Suprapubic skin (tissue), 4 donors: ENCODE data around the gene TARM1. TPM values are rescaled to one million over a fixed set of nuclear protein-coding genes. Genes with fewer than 3 reads are reported as not detected.

Source experiments
- DNase-seq, 2 donors: peaks; one replicate each; pipeline ENCODE4 v3.0.0-alpha.2; 2019; ENCODE audit warnings: low spot score in 2 of 2
- H3K27ac ChIP-seq: fragments of 200-600 bp; sonication (generic); one replicate; pipeline ENCODE4 v1.5.1; 2019
- H3K27me3 ChIP-seq: fragments of 200-600 bp; sonication (generic); one replicate; pipeline ENCODE4 v1.5.1; 2019
- H3K36me3 ChIP-seq: fragments of 200-600 bp; sonication (generic); one replicate; pipeline ENCODE4 v1.5.1; 2019
- H3K4me1 ChIP-seq: fragments of 200-600 bp; sonication (generic); one replicate; pipeline ENCODE4 v1.5.1; 2019
- H3K4me3 ChIP-seq: fragments of 200-600 bp; sonication (generic); one replicate; pipeline ENCODE4 v1.5.1; 2019; ENCODE audit warnings: mild to moderate bottlenecking
- H3K9me3 ChIP-seq: fragments of 200-600 bp; sonication (generic); one replicate; pipeline ENCODE4 v1.5.1; 2019
- EP300 ChIP-seq: sonication (generic); formaldehyde crosslinking; IDR thresholded peaks from one replicate; pipeline ENCODE4 v1.6.1; 2017; ENCODE audit warnings: antibody characterized with exemption
- POLR2A ChIP-seq, 2 donors: fragments of 450-650 bp; IDR thresholded peaks; one replicate each; pipeline ENCODE4 v1.6.1; 2017; ENCODE audit warnings: antibody characterized with exemption in 2 of 2, mild to moderate bottlenecking in 2 of 2, moderate library complexity in 2 of 2
- POLR2AphosphoS5 ChIP-seq, 3 donors: sonication (generic); formaldehyde crosslinking; IDR thresholded peaks; one replicate each; pipeline ENCODE4 v1.6.1; 2017; ENCODE audit warnings: antibody characterized with exemption in 3 of 3
- WGBS: methylation state at CpG from one replicate; pipeline ENCODE4 v1.1.5; 2018; 5-methylcytosine and 5-hydroxymethylcytosine counted together
- total RNA-seq, 4 donors: library from RNA; depleted of rRNA; stranded (reverse); fragments of >200 nt; gene quantifications; one replicate each; pipeline ENCODE4 v1.1.0, GENCODE V29; 2016
- TF ChIP-seq, protein P1 (sequence below), 2 donors: fragments of 200-600 bp in 1 of 2; fragments of 450-650 bp in 1 of 2; sonication (generic) in 1 of 2; IDR thresholded peaks; one replicate each; pipeline ENCODE4 v1.5.1; 2016 to 2019; ENCODE audit warnings: antibody characterized with exemption in 2 of 2, mild to moderate bottlenecking in 1 of 2, moderate library complexity in 1 of 2

Gene TARM1
- total RNA-seq, 4 donors from 2014 or later, result not detected

GRCh38 chr19:54125713-54126112, 44.5 kb upstream of the TARM1 start:
- no peak for DNase-seq
- WGBS, result 93% methylated on average over 7 of the region's 9 CpGs
- no peaks in the 10 kb centered on the region for H3K4me1 ChIP-seq
- H3K27ac ChIP-seq, result no peak overlapping the region
- no peak overlapping the region for H3K4me3 ChIP-seq
- peaks cover 97% of the 10 kb centered on the region for H3K36me3 ChIP-seq
- TF ChIP-seq POLR2A (IDR thresholded peaks at IDR 0.05), result no peak
- TF ChIP-seq, protein P1, sequence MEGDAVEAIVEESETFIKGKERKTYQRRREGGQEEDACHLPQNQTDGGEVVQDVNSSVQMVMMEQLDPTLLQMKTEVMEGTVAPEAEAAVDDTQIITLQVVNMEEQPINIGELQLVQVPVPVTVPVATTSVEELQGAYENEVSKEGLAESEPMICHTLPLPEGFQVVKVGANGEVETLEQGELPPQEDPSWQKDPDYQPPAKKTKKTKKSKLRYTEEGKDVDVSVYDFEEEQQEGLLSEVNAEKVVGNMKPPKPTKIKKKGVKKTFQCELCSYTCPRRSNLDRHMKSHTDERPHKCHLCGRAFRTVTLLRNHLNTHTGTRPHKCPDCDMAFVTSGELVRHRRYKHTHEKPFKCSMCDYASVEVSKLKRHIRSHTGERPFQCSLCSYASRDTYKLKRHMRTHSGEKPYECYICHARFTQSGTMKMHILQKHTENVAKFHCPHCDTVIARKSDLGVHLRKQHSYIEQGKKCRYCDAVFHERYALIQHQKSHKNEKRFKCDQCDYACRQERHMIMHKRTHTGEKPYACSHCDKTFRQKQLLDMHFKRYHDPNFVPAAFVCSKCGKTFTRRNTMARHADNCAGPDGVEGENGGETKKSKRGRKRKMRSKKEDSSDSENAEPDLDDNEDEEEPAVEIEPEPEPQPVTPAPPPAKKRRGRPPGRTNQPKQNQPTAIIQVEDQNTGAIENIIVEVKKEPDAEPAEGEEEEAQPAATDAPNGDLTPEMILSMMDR (IDR thresholded peaks at IDR 0.05), result no peak
- no peaks in the 10 kb centered on the region for H3K27me3 ChIP-seq
- H3K9me3 ChIP-seq, result no peaks in the 10 kb centered on the region

GRCh38 chr19:54124393-54124792, 43.2 kb upstream of the TARM1 start:
- WGBS, result 90% methylated on average over 14 of the region's 19 CpGs
- Histone ChIP-seq H3K4me1 (no peaks in the 10 kb centered on the region), H3K4me3 (no peak overlapping the region), H3K27ac (no peak overlapping the region), H3K27me3 (no peaks in the 10 kb centered on the region), H3K9me3 (no peaks in the 10 kb centered on the region), H3K36me3 (peaks cover 99% of the 10 kb centered on the region)
- no peak for DNase-seq
- TF ChIP-seq POLR2AphosphoS5 (IDR thresholded peaks at IDR 0.05), result no peak
- no peak for TF ChIP-seq EP300
- TF ChIP-seq POLR2A (IDR thresholded peaks at IDR 0.05), result no peak
- TF ChIP-seq, protein P1 (IDR thresholded peaks at IDR 0.05), result no peak

DNA sequence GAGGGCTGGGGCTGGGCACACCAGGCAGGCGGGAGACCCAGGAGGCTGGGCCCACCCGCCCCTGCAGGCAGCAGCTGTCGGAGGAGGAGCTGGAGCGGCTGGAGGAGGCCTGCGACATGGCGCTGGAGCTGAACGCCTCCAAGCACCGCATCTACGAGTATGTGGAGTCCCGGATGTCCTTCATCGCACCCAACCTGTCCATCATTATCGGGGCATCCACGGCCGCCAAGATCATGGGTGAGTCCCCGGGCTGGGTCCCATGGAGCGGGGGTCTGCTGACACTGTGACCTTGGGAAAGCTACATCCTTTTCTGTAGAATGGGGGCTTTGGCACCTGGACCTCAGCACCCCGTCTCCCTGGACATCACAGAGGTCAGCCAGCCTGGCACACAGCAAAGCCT, 42.5 kb upstream of the TARM1 start:
- Histone ChIP-seq H3K27ac (no peak overlapping the region), H3K36me3 (peaks cover 99% of the 10 kb centered on the region), H3K4me1 (no peaks in the 10 kb centered on the region), H3K9me3 (no peaks in the 10 kb centered on the region), H3K27me3 (no peaks in the 10 kb centered on the region), H3K4me3 (no peak overlapping the region)
- WGBS, result no CpG with 5 or more reads among the region's 17 CpGs
- DNase-seq, result peak in 1 of 2 donors; percentile 62
- TF ChIP-seq, protein P1 (IDR thresholded peaks at IDR 0.05), result no peak
- TF ChIP-seq POLR2AphosphoS5 (IDR thresholded peaks at IDR 0.05) (no peak), POLR2A (IDR thresholded peaks at IDR 0.05) (no peak), EP300 (no peak)

DNA sequence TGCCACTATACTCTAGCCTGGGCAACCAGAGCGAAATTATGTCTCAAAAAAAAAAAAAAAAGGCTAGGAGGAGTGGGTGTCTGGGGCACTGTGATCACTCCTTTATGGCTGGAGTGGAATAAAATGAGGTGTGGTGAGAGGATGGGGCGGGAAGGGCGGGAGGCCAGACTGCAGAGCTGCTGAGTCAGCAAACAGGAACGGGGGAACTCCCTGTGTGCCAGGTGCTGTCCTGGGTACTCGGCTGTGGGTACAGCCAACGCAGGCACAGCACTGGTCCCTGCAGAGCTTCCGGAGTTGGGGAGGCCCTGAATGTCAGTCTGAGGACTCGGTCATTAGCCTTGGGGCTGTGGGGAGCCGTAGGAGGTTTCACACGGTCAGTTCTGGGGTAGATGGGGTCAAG, 40.1 kb upstream of the TARM1 start:
- WGBS, result 80% methylated on average over 10 of the region's 10 CpGs
- no peak overlapping the region for H3K4me3 ChIP-seq
- no peaks in the 10 kb centered on the region for H3K9me3 ChIP-seq
- no peaks in the 10 kb centered on the region for H3K27me3 ChIP-seq
- no peak for TF ChIP-seq POLR2A (IDR thresholded peaks at IDR 0.05)
- no peak for TF ChIP-seq EP300
- no peak for TF ChIP-seq POLR2AphosphoS5 (IDR thresholded peaks at IDR 0.05)
- TF ChIP-seq, protein P1 (IDR thresholded peaks at IDR 0.05), result no peak
- H3K36me3 ChIP-seq, result peaks cover 83% of the 10 kb centered on the region
- H3K4me1 ChIP-seq, result peaks cover 9% of the 10 kb centered on the region
- DNase-seq, result no peak
- H3K27ac ChIP-seq, result no peak overlapping the region

GRCh38 chr19:54115109-54116063, 34.2 kb upstream of the TARM1 start, which contains the start of the genes PRPF31 and TFPT:
TSS of gene PRPF31 (plus strand) at chr19:54115754. CDS start at chr19:54118279, 2,525 bp downstream.
TSS of gene TFPT (minus strand) at chr19:54115657. CDS start at chr19:54115269, 388 bp downstream.
- Histone ChIP-seq H3K27me3 (no peaks in the 10 kb centered on the region), H3K27ac (peak within 1 kb of the TSS; percentile 87), H3K4me3 (peak within 1 kb of the TSS; percentile 75), H3K9me3 (no peaks in the 10 kb centered on the region), H3K36me3 (peaks cover 36% of the 10 kb centered on the region), H3K4me1 (peaks cover 25% of the 10 kb centered on the region)
- WGBS, result 1% methylated on average over 60 of the region's 60 CpGs
- TF ChIP-seq, protein P1 (IDR thresholded peaks at IDR 0.05), result no peak
- TF ChIP-seq POLR2A (IDR thresholded peaks at IDR 0.05), result peak in 1 of 2 donors; percentile 53
- TF ChIP-seq EP300, result no peak
- peak in 2 of 3 donors; percentile 95 to 99 for TF ChIP-seq POLR2AphosphoS5 (IDR thresholded peaks at IDR 0.05)
- peak; percentile 98 to 99 for DNase-seq
